DOHH2 (cell line): ENCODE measurements around the gene SERINC1.

Source experiments
- CTCF ChIP-seq: fragments of 200-600 bp; sonication (generic); IDR thresholded peaks from one replicate; pipeline ENCODE4 v1.5.1; 2014; ENCODE audit warnings: antibody characterized with exemption, mild to moderate bottlenecking, low read depth, low read length; ENCODE audit not compliant: poor library complexity, severe bottlenecking
- EZH2phosphoT487 ChIP-seq: fragments of 200-600 bp; sonication (generic); IDR thresholded peaks from 2 replicates; pipeline ENCODE4 v1.6.1; 2017; ENCODE audit warnings: borderline replicate concordance, mild to moderate bottlenecking, antibody characterized with exemption, low read length, moderate library complexity, mixed read lengths

- TF ChIP-seq CTCF, result no peak
- no peak for TF ChIP-seq EZH2phosphoT487
These were observed 374 bp upstream of the SERINC1 start for GRCh38 chr6:122472022-122472340.
